Vagina (tissue), 2 donors: ENCODE results near the gene SPATA31D3. TPM values are rescaled to one million over a fixed set of nuclear protein-coding genes. Genes with fewer than 3 reads are reported as not detected.

ENCODE experiments used
- DNase-seq, 2 donors: peaks; one replicate each; pipeline ENCODE4 v3.0.0-alpha.2; 2017; ENCODE audit errors: extremely low spot score in 2 of 2
- H3K27ac ChIP-seq: fragments of 200-600 bp; sonication (generic); one replicate; pipeline ENCODE4 v1.5.1; 2019
- H3K27me3 ChIP-seq: fragments of 200-600 bp; sonication (generic); one replicate; pipeline ENCODE4 v1.5.1; 2019
- H3K36me3 ChIP-seq, 2 donors: fragments of 200-600 bp; sonication (generic); one replicate each; pipeline ENCODE4 v1.5.1; 2017 to 2019
- H3K4me1 ChIP-seq: fragments of 200-600 bp; sonication (generic); one replicate; pipeline ENCODE4 v1.5.1; 2019
- H3K4me3 ChIP-seq, 2 donors: fragments of 200-600 bp; sonication (generic); 1 replicate in 1 of 2; 2 replicates in 1 of 2; pipeline ENCODE4 v1.5.1; 2016 to 2019
- H3K9me3 ChIP-seq: fragments of 200-600 bp; sonication (generic); one replicate; pipeline ENCODE4 v1.5.1; 2019
- CTCF ChIP-seq, 3 experiments: fragments of 450-650 bp in 2 of 3; fragments of 200-600 bp in 1 of 3; sonication (generic) in 1 of 3; IDR thresholded peaks; one replicate each; pipeline ENCODE4 v1.5.1; 2017 to 2019; ENCODE audit warnings: antibody characterized with exemption in 3 of 3, mild to moderate bottlenecking in 2 of 3, moderate library complexity in 2 of 3
- POLR2A ChIP-seq, 2 donors: fragments of 450-650 bp; IDR thresholded peaks; one replicate each; pipeline ENCODE4 v1.6.1; 2017; ENCODE audit warnings: antibody characterized with exemption in 2 of 2, mild to moderate bottlenecking in 2 of 2, moderate library complexity in 2 of 2
- POLR2AphosphoS5 ChIP-seq, 2 donors: sonication (generic); formaldehyde crosslinking; IDR thresholded peaks; one replicate each; pipeline ENCODE4 v1.9.0; 2017; ENCODE audit warnings: antibody characterized with exemption in 2 of 2, mild to moderate bottlenecking in 2 of 2, low read depth in 1 of 2; ENCODE audit not compliant: insufficient read depth in 1 of 2
- intact Hi-C: fragments of 100-400 bp; cut with DNase I; formaldehyde crosslinking; loops from one replicate; pipeline ENCODE4 v1.15.1; 2023
- total RNA-seq: library from RNA; depleted of rRNA; stranded (reverse); fragments of >200 nt; gene quantifications from one replicate; pipeline ENCODE4 v1.2.3, GENCODE V29; 2016

Gene SPATA31D3
- total RNA-seq, 1 donor from 2014 or later, result not detected

GRCh38 chr9:81971727-81972126 lies 28.4 kb downstream of the SPATA31D3 start:
- Histone ChIP-seq H3K4me1 (no peaks in the 10 kb centered on the region), H3K9me3 (no peaks in the 10 kb centered on the region), H3K36me3 (no peaks in the 10 kb centered on the region), H3K27ac (no peak overlapping the region), H3K27me3 (no peaks in the 10 kb centered on the region), H3K4me3 (no peak overlapping the region)
- TF ChIP-seq CTCF (IDR thresholded peaks at IDR 0.05) (no peak), POLR2AphosphoS5 (IDR thresholded peaks at IDR 0.05; ENCODE audit: insufficient read depth in 1 of 2, low read depth in 1 of 2) (no peak), POLR2A (IDR thresholded peaks at IDR 0.05) (no peak)
- intact Hi-C loops, result no loop called here
- DNase-seq, result peak in 1 of 2 donors; percentile 6

GRCh38 chr9:81974764-81975163 lies 31.5 kb downstream of the SPATA31D3 start:
- H3K27me3 ChIP-seq, result no peaks in the 10 kb centered on the region
- TF ChIP-seq POLR2A (IDR thresholded peaks at IDR 0.05), result no peak
- no peak for TF ChIP-seq CTCF (IDR thresholded peaks at IDR 0.05)
- TF ChIP-seq POLR2AphosphoS5 (IDR thresholded peaks at IDR 0.05; ENCODE audit: insufficient read depth in 1 of 2, low read depth in 1 of 2), result no peak
- H3K4me1 ChIP-seq, result no peaks in the 10 kb centered on the region
- H3K4me3 ChIP-seq, result no peak overlapping the region
- intact Hi-C loops, result no loop called here
- H3K27ac ChIP-seq, result no peak overlapping the region
- H3K9me3 ChIP-seq, result no peaks in the 10 kb centered on the region
- H3K36me3 ChIP-seq, result no peaks in the 10 kb centered on the region
- no peak for DNase-seq

- no peaks in the 10 kb centered on the region for H3K27me3 ChIP-seq
- H3K4me1 ChIP-seq, result no peaks in the 10 kb centered on the region
- DNase-seq, result peak in 1 of 2 donors; percentile 25
- no peak overlapping the region for H3K27ac ChIP-seq
- intact Hi-C loops, result no loop called here
- H3K4me3 ChIP-seq, result no peak overlapping the region
- no peaks in the 10 kb centered on the region for H3K9me3 ChIP-seq
- H3K36me3 ChIP-seq, result no peaks in the 10 kb centered on the region
- no peak for TF ChIP-seq CTCF (IDR thresholded peaks at IDR 0.05)
- no peak for TF ChIP-seq POLR2A (IDR thresholded peaks at IDR 0.05)
- no peak for TF ChIP-seq POLR2AphosphoS5 (IDR thresholded peaks at IDR 0.05; ENCODE audit: insufficient read depth in 1 of 2, low read depth in 1 of 2)
Measured at GRCh38 chr9:81976351-81976750, 33.1 kb downstream of the SPATA31D3 start.

GRCh38 chr9:81979196-81979595 lies 35.9 kb downstream of the SPATA31D3 start:
- Histone ChIP-seq H3K4me1 (no peaks in the 10 kb centered on the region), H3K9me3 (no peaks in the 10 kb centered on the region), H3K27ac (no peak overlapping the region), H3K36me3 (no peaks in the 10 kb centered on the region), H3K27me3 (no peaks in the 10 kb centered on the region), H3K4me3 (no peak overlapping the region)
- intact Hi-C loops, result no loop called here
- TF ChIP-seq CTCF (IDR thresholded peaks at IDR 0.05) (no peak), POLR2A (IDR thresholded peaks at IDR 0.05) (no peak), POLR2AphosphoS5 (IDR thresholded peaks at IDR 0.05; ENCODE audit: insufficient read depth in 1 of 2, low read depth in 1 of 2) (no peak)
- no peak for DNase-seq

- TF ChIP-seq POLR2A (IDR thresholded peaks at IDR 0.05) (no peak), POLR2AphosphoS5 (IDR thresholded peaks at IDR 0.05; ENCODE audit: insufficient read depth in 1 of 2, low read depth in 1 of 2) (no peak), CTCF (IDR thresholded peaks at IDR 0.05) (no peak)
- Histone ChIP-seq H3K4me3 (no peak overlapping the region), H3K27me3 (no peaks in the 10 kb centered on the region), H3K36me3 (no peaks in the 10 kb centered on the region), H3K4me1 (no peaks in the 10 kb centered on the region), H3K27ac (no peak overlapping the region), H3K9me3 (no peaks in the 10 kb centered on the region)
- intact Hi-C loops, result no loop called here
- DNase-seq, result peak in 1 of 2 donors; percentile 5
Measured at GRCh38 chr9:81980568-81980967, 37.3 kb downstream of the SPATA31D3 start.
